NB4 (cell line): ENCODE measurements around the gene IDUA.

Experiments
- DNase-seq: peaks from one replicate; pipeline ENCODE4 v3.0.0; 2010; ENCODE audit warnings: low read depth
- H3K4me3 ChIP-seq: one replicate; pipeline ENCODE4 v1.5.1; 2011; ENCODE audit warnings: mild to moderate bottlenecking, low read depth, low read length, moderate library complexity
- CTCF ChIP-seq: IDR thresholded peaks from one replicate; pipeline ENCODE4 v1.5.1; 2012; ENCODE audit warnings: low read depth, low read length
- MAX ChIP-seq: IDR thresholded peaks from 2 replicates; pipeline ENCODE4 v1.6.1; 2011; ENCODE audit warnings: low read depth, low read length
- MYC ChIP-seq: IDR thresholded peaks from 2 replicates; pipeline ENCODE4 v1.6.1; 2011; ENCODE audit warnings: low read depth, low read length
- POLR2A ChIP-seq: IDR thresholded peaks from 2 replicates; pipeline ENCODE4 v1.6.1; 2011; ENCODE audit warnings: mild to moderate bottlenecking; ENCODE audit not compliant: insufficient read length; ENCODE audit errors: extremely low read depth

IDUA gene

GRCh38 chr4:1002631-1003251, 15.9 kb downstream of the IDUA start:
- TF ChIP-seq MYC (no peak), CTCF (no peak), POLR2A (no peak), MAX (no peak)
- no peak for DNase-seq
- no peak overlapping the region for H3K4me3 ChIP-seq

GRCh38 chr4:1003271-1004070, 16.6 kb downstream of the IDUA start:
- no peak for TF ChIP-seq MYC
- no peak for TF ChIP-seq POLR2A
- TF ChIP-seq CTCF, result no peak
- no peak for TF ChIP-seq MAX
- DNase-seq, result no peak
- H3K4me3 ChIP-seq, result no peak overlapping the region

- DNase-seq, result no peak
- H3K4me3 ChIP-seq, result no peak overlapping the region
- TF ChIP-seq MYC, result no peak
- no peak for TF ChIP-seq CTCF
- TF ChIP-seq POLR2A, result no peak
- TF ChIP-seq MAX, result no peak
Measured at GRCh38 chr4:1004071-1004418, 17.2 kb downstream of the IDUA start.

GRCh38 chr4:1004557-1005485, 18.0 kb downstream of the IDUA start:
- TF ChIP-seq POLR2A (no peak), MYC (no peak), CTCF (no peak), MAX (no peak)
- no peak overlapping the region for H3K4me3 ChIP-seq
- DNase-seq, result no peak

- no peak for DNase-seq
- no peak for TF ChIP-seq MAX
- no peak for TF ChIP-seq POLR2A
- no peak for TF ChIP-seq CTCF
- TF ChIP-seq MYC, result no peak
- H3K4me3 ChIP-seq, result no peak overlapping the region
Measured at GRCh38 chr4:1006856-1007255, 20.0 kb downstream of the IDUA start.
